Liver (tissue), 9 donors: ENCODE measurements around the gene ITIH4. TPM values are rescaled to one million over a fixed set of nuclear protein-coding genes. Genes with fewer than 3 reads are reported as not detected.

ENCODE experiments used
- DNase-seq: peaks from one replicate; pipeline ENCODE4 v3.0.0-alpha.2; 2017; ENCODE audit warnings: low spot score
- H3K27ac ChIP-seq, 2 donors: one replicate each; pipeline ENCODE4 v1.7.0; 2013; ENCODE audit warnings: inconsistent platforms in 2 of 2, low read length in 2 of 2, control low read depth in 1 of 2, low read depth in 1 of 2, mild to moderate bottlenecking in 1 of 2
- H3K27me3 ChIP-seq, 4 donors: one replicate each; pipeline versions ENCODE4 v1.6.1 to v1.7.0; 2013; ENCODE audit warnings: low read length in 3 of 4, inconsistent platforms in 1 of 4, mild to moderate bottlenecking in 1 of 4, moderate library complexity in 1 of 4; ENCODE audit not compliant: control insufficient read depth in 4 of 4, insufficient read depth in 4 of 4
- H3K36me3 ChIP-seq, 4 donors: one replicate each; pipeline versions ENCODE4 v1.6.1 to v1.7.0; 2013; ENCODE audit warnings: low read length in 3 of 4, mild to moderate bottlenecking in 3 of 4, low read depth in 1 of 4, moderate library complexity in 1 of 4; ENCODE audit not compliant: control insufficient read depth in 4 of 4, insufficient read depth in 3 of 4
- H3K4me1 ChIP-seq, 4 donors: one replicate each; pipeline versions ENCODE4 v1.6.1 to v1.7.0; 2013; ENCODE audit warnings: low read length in 3 of 4, mild to moderate bottlenecking in 3 of 4, moderate library complexity in 1 of 4; ENCODE audit not compliant: control insufficient read depth in 4 of 4, insufficient read depth in 4 of 4
- H3K4me3 ChIP-seq, 3 donors: one replicate each; pipeline versions ENCODE4 v1.6.1 to v1.7.0; 2013; ENCODE audit warnings: low read length in 3 of 3, control low read depth in 1 of 3, low read depth in 1 of 3, mild to moderate bottlenecking in 1 of 3
- H3K9ac ChIP-seq, 2 donors: one replicate each; pipeline ENCODE4 v1.7.0; 2013; ENCODE audit warnings: low read length in 2 of 2, mild to moderate bottlenecking in 2 of 2, moderate library complexity in 2 of 2, control low read depth in 1 of 2, low read depth in 1 of 2
- H3K9me3 ChIP-seq, 4 donors: one replicate each; pipeline versions ENCODE4 v1.6.1 to v1.7.0; 2013; ENCODE audit warnings: low read length in 3 of 4; ENCODE audit not compliant: control insufficient read depth in 4 of 4
- EGR1 ChIP-seq, 2 donors: IDR thresholded peaks; 2 replicates each; pipeline ENCODE4 v1.6.1; 2016 to 2018; ENCODE audit warnings: antibody characterized with exemption in 2 of 2, low read depth in 2 of 2
- FOXA2 ChIP-seq: IDR thresholded peaks from 2 replicates; pipeline ENCODE4 v1.6.1; 2016; ENCODE audit warnings: antibody characterized with exemption
- GABPA ChIP-seq, 2 donors: IDR thresholded peaks in 1 of 2; conservative IDR thresholded peaks in 1 of 2; 2 replicates each; pipeline ENCODE4 v1.6.1; 2016; ENCODE audit warnings: antibody characterized with exemption in 2 of 2, mild to moderate bottlenecking in 1 of 2, moderate library complexity in 1 of 2
- HNF4A ChIP-seq, 2 donors: conservative IDR thresholded peaks; 2 replicates each; pipeline ENCODE4 v1.6.1; 2016; ENCODE audit warnings: antibody characterized with exemption in 2 of 2, mild to moderate bottlenecking in 2 of 2
- JUND ChIP-seq, 2 donors: IDR thresholded peaks; 2 replicates each; pipeline ENCODE4 v1.6.1; 2016; ENCODE audit warnings: antibody characterized with exemption in 2 of 2
- NR2F2 ChIP-seq: IDR thresholded peaks from 2 replicates; pipeline ENCODE4 v1.6.1; 2016; ENCODE audit warnings: antibody characterized with exemption
- RXRA ChIP-seq, 2 donors: IDR thresholded peaks; 2 replicates each; pipeline ENCODE4 v1.6.1; 2017 to 2018; ENCODE audit warnings: antibody characterized with exemption in 2 of 2, mild to moderate bottlenecking in 1 of 2
- SP1 ChIP-seq: IDR thresholded peaks from 2 replicates; pipeline ENCODE4 v1.6.1; 2018; ENCODE audit warnings: antibody characterized with exemption, mild to moderate bottlenecking
- TAF1 ChIP-seq: conservative IDR thresholded peaks from 2 replicates; pipeline ENCODE4 v1.6.1; 2016; ENCODE audit warnings: antibody characterized with exemption, mild to moderate bottlenecking
- YY1 ChIP-seq: IDR thresholded peaks from 2 replicates; pipeline ENCODE4 v1.6.1; 2016; ENCODE audit warnings: antibody characterized with exemption, mild to moderate bottlenecking
- WGBS: extraction: QIAGEN DNeasy Blood & Tissue Kit; methylation state at CpG from one replicate; pipeline ENCODE4 v1.1.7; 2013; 5-methylcytosine and 5-hydroxymethylcytosine counted together
- polyA plus RNA-seq, 2 donors: library from polyadenylated mRNA; stranded (reverse) in 1 of 2; unstranded in 1 of 2; fragments of 200-250 nt in 1 of 2; fragments of >200 nt in 1 of 2; fragmentation: Nextera tagmentation in 1 of 2; extraction: Ambion mirVana in 1 of 2; gene quantifications; one replicate each; pipeline versions ENCODE4 v1.2.1 to v1.2.3, GENCODE V29; 2013 to 2015
- total RNA-seq, 2 donors: library from RNA; depleted of rRNA; stranded (reverse); fragments of >200 nt; gene quantifications; one replicate each; pipeline ENCODE4 v1.2.3, GENCODE V29; 2014
- TF ChIP-seq, protein P1 (sequence below): IDR thresholded peaks from 2 replicates; pipeline ENCODE4 v1.6.1; 2016; ENCODE audit warnings: antibody characterized with exemption
- TF ChIP-seq, protein P2 (sequence below): fragments of 150-350 bp; IDR thresholded peaks from 2 replicates; pipeline ENCODE4 v1.5.1; 2017; ENCODE audit warnings: improper control_type of control experiment, low read depth, low read length; ENCODE audit not compliant: missing input control
- TF ChIP-seq, protein P3 (sequence below): IDR thresholded peaks from 2 replicates; pipeline ENCODE4 v1.6.1; 2016; ENCODE audit warnings: antibody characterized with exemption
- TF ChIP-seq, protein P4 (sequence below): IDR thresholded peaks from 2 replicates; pipeline ENCODE4 v1.6.1; 2016; ENCODE audit warnings: antibody characterized with exemption, mild to moderate bottlenecking
- TF ChIP-seq, protein P5 (sequence below): IDR thresholded peaks from 2 replicates; pipeline ENCODE4 v1.6.1; 2016; ENCODE audit warnings: antibody characterized with exemption
- donor health status: healthy.
- donor health status: healthy.
- donor health status: healthy.
- donor health status: healthy.
- donor health status: healthy.

The ITIH4 gene
- total and polyA plus RNA-seq, 4 donors: 447 to 3,354 (median 2,410) TPM

DNA sequence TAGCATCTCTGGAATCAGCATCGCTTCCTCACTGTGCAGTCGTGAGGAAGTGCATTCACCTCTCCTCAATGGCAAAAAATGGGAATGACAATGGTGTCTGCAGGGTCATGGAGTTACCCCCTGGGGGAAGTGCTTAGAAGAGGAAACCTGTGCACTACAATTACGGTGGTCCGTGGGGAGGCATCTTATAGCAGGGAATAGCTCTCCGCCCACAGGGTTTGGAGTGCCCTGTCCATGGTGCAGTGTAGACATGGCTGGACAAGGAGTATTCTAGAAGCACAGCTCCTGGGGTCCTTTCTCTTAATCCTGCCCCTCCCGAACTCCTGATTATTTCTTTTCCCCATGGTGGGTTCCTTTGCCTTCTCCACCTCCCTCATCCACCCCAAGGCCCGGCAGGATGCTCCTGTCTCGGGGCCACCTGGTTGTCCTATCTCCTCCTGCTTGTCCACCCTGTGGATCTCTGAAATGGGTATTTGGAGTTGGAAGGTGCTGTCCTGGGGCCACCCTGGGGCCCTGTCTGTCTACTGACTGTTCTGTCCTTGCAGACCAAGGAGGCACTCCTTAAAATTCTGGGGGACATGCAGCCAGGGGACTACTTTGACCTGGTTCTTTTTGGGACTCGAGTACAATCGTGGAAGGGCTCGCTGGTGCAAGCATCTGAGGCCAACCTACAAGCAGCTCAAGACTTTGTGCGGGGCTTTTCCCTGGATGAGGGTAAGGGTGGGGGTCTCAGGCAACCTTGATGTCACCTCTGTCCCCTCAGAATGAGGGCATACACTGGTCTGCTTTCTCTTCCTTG, 47.9 kb downstream of the ITIH4 start (continued):
- no peak for TF ChIP-seq GABPA (IDR thresholded peaks at IDR 0.05 in 1 of 2, conservative IDR thresholded peaks at IDR 0.05 in 1 of 2)
- TF ChIP-seq, protein P1, sequence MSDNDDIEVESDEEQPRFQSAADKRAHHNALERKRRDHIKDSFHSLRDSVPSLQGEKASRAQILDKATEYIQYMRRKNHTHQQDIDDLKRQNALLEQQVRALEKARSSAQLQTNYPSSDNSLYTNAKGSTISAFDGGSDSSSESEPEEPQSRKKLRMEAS: no peak
- TF ChIP-seq FOXA2: no peak
- TF ChIP-seq HNF4A (conservative IDR thresholded peaks at IDR 0.05): no peak
- no peak for TF ChIP-seq RXRA (IDR thresholded peaks at IDR 0.05)
- no peak for TF ChIP-seq SP1
- no peak for TF ChIP-seq JUND (IDR thresholded peaks at IDR 0.05)
- TF ChIP-seq EGR1 (IDR thresholded peaks at IDR 0.05; ENCODE audit: low read depth in 2 of 2): no peak
- TF ChIP-seq, protein P2, sequence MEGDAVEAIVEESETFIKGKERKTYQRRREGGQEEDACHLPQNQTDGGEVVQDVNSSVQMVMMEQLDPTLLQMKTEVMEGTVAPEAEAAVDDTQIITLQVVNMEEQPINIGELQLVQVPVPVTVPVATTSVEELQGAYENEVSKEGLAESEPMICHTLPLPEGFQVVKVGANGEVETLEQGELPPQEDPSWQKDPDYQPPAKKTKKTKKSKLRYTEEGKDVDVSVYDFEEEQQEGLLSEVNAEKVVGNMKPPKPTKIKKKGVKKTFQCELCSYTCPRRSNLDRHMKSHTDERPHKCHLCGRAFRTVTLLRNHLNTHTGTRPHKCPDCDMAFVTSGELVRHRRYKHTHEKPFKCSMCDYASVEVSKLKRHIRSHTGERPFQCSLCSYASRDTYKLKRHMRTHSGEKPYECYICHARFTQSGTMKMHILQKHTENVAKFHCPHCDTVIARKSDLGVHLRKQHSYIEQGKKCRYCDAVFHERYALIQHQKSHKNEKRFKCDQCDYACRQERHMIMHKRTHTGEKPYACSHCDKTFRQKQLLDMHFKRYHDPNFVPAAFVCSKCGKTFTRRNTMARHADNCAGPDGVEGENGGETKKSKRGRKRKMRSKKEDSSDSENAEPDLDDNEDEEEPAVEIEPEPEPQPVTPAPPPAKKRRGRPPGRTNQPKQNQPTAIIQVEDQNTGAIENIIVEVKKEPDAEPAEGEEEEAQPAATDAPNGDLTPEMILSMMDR: no peak
- no peak for TF ChIP-seq TAF1

DNA sequence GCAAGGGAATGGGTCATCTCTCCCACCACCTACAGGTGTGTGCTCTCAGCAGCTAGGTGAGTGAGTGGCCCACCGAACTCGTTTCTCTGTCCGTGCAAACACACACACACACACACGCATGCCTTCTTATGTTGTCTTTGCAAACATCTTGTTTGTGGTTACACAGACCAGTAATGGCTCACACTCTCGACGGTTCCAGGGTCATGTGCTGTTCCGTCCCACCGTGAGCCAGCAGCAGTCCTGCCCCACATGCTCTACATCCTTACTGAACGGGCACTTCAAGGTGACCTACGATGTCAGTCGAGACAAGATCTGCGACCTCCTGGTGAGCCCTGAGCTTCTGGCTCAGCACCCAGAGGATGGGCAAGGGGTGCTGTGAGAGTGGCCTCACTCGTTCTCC, 48.7 kb downstream of the ITIH4 start:
- no peaks in the 10 kb centered on the region for H3K9me3 ChIP-seq
- peaks cover 11 to 44% (median 25%) of the 10 kb centered on the region in 4 donors for H3K36me3 ChIP-seq
- no peaks in the 10 kb centered on the region for H3K27me3 ChIP-seq
- no peak overlapping the region for H3K9ac ChIP-seq
- H3K27ac ChIP-seq: peak overlapping the region; percentile 27 to 32
- H3K4me3 ChIP-seq: no peak overlapping the region
- WGBS: 34% methylated on average over 13 of the region's 13 CpGs
- TF ChIP-seq, protein P2: no peak
- TF ChIP-seq GABPA (IDR thresholded peaks at IDR 0.05 in 1 of 2, conservative IDR thresholded peaks at IDR 0.05 in 1 of 2): no peak
- TF ChIP-seq, protein P3, sequence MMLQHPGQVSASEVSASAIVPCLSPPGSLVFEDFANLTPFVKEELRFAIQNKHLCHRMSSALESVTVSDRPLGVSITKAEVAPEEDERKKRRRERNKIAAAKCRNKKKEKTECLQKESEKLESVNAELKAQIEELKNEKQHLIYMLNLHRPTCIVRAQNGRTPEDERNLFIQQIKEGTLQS: no peak
- no peak for TF ChIP-seq RXRA (IDR thresholded peaks at IDR 0.05)
- TF ChIP-seq, protein P4, sequence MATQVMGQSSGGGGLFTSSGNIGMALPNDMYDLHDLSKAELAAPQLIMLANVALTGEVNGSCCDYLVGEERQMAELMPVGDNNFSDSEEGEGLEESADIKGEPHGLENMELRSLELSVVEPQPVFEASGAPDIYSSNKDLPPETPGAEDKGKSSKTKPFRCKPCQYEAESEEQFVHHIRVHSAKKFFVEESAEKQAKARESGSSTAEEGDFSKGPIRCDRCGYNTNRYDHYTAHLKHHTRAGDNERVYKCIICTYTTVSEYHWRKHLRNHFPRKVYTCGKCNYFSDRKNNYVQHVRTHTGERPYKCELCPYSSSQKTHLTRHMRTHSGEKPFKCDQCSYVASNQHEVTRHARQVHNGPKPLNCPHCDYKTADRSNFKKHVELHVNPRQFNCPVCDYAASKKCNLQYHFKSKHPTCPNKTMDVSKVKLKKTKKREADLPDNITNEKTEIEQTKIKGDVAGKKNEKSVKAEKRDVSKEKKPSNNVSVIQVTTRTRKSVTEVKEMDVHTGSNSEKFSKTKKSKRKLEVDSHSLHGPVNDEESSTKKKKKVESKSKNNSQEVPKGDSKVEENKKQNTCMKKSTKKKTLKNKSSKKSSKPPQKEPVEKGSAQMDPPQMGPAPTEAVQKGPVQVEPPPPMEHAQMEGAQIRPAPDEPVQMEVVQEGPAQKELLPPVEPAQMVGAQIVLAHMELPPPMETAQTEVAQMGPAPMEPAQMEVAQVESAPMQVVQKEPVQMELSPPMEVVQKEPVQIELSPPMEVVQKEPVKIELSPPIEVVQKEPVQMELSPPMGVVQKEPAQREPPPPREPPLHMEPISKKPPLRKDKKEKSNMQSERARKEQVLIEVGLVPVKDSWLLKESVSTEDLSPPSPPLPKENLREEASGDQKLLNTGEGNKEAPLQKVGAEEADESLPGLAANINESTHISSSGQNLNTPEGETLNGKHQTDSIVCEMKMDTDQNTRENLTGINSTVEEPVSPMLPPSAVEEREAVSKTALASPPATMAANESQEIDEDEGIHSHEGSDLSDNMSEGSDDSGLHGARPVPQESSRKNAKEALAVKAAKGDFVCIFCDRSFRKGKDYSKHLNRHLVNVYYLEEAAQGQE: no peak
- TF ChIP-seq SP1: no peak
- no peak for TF ChIP-seq NR2F2
- TF ChIP-seq YY1: no peak
- TF ChIP-seq, protein P5, sequence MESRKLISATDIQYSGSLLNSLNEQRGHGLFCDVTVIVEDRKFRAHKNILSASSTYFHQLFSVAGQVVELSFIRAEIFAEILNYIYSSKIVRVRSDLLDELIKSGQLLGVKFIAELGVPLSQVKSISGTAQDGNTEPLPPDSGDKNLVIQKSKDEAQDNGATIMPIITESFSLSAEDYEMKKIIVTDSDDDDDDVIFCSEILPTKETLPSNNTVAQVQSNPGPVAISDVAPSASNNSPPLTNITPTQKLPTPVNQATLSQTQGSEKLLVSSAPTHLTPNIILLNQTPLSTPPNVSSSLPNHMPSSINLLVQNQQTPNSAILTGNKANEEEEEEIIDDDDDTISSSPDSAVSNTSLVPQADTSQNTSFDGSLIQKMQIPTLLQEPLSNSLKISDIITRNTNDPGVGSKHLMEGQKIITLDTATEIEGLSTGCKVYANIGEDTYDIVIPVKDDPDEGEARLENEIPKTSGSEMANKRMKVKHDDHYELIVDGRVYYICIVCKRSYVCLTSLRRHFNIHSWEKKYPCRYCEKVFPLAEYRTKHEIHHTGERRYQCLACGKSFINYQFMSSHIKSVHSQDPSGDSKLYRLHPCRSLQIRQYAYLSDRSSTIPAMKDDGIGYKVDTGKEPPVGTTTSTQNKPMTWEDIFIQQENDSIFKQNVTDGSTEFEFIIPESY: no peak
- TF ChIP-seq HNF4A (conservative IDR thresholded peaks at IDR 0.05): no peak
- H3K4me1 ChIP-seq: peaks cover 17 to 80% (median 67%) of the 10 kb centered on the region in 4 donors
- DNase-seq: peak; percentile 37
